NCI-H1092 (cell line): Measurements from ENCODE around the gene PTPN3.
"Not testable (repeated sequence)": the region's sequence is repeated elsewhere in the genome, so short reads cannot be mapped to it uniquely, and the experiment has no call there.

Source experiments
- DNase-seq: peaks from one replicate; lab custom pipeline; 2025; lab: John Stamatoyannopoulos, UW

The PTPN3 gene

GRCh38 chr9:109385499-109385898, 112.6 kb downstream of the PTPN3 start:
- DNase-seq = no peak

GRCh38 chr9:109383947-109384346, 114.2 kb downstream of the PTPN3 start:
- no peak for DNase-seq

- no peak for DNase-seq
These were observed 114.8 kb downstream of the PTPN3 start for GRCh38 chr9:109383356-109383755.

GRCh38 chr9:109382585-109382984, 115.5 kb downstream of the PTPN3 start:
- DNase-seq = no peak

GRCh38 chr9:109382182-109382581, 115.9 kb downstream of the PTPN3 start:
- no peak for DNase-seq

- DNase-seq = no peak
These were observed 116.9 kb downstream of the PTPN3 start for GRCh38 chr9:109381011-109381729.

- no peak for DNase-seq
These were observed 118.6 kb downstream of the PTPN3 start for GRCh38 chr9:109379513-109379912.

- DNase-seq = no peak
These were observed 119.8 kb downstream of the PTPN3 start for GRCh38 chr9:109378316-109378715.

GRCh38 chr9:109372246-109372645, 125.9 kb downstream of the PTPN3 start:
- DNase-seq = no peak

GRCh38 chr9:109371374-109371773, 126.7 kb downstream of the PTPN3 start:
- DNase-seq = no peak

- no peak for DNase-seq
These were observed 128.8 kb downstream of the PTPN3 start for GRCh38 chr9:109369285-109369684.

GRCh38 chr9:109360771-109361170, 137.3 kb downstream of the PTPN3 start:
- no peak for DNase-seq

- DNase-seq = not testable (repeated sequence)
These were observed 139.0 kb downstream of the PTPN3 start for GRCh38 chr9:109358968-109359603.

GRCh38 chr9:109355564-109356297, 142.4 kb downstream of the PTPN3 start:
- peak; percentile 22 for DNase-seq

GRCh38 chr9:109354190-109354589, 143.9 kb downstream of the PTPN3 start:
- no peak for DNase-seq

GRCh38 chr9:109351032-109351431, 147.1 kb downstream of the PTPN3 start:
- no peak for DNase-seq

GRCh38 chr9:109349421-109349846, 148.7 kb downstream of the PTPN3 start:
- DNase-seq = no peak

GRCh38 chr9:109346904-109347303, 151.2 kb downstream of the PTPN3 start:
- DNase-seq = no peak

GRCh38 chr9:109344866-109345265, 153.2 kb downstream of the PTPN3 start:
- DNase-seq = no peak

- no peak for DNase-seq
These were observed 155.2 kb downstream of the PTPN3 start for GRCh38 chr9:109342878-109343277.

- DNase-seq = no peak
These were observed 156.5 kb downstream of the PTPN3 start for GRCh38 chr9:109341561-109341960.

GRCh38 chr9:109340979-109341378, 157.1 kb downstream of the PTPN3 start:
- not testable (repeated sequence) for DNase-seq

GRCh38 chr9:109336409-109336808, 161.7 kb downstream of the PTPN3 start:
- DNase-seq = no peak
